PC-3 (cell line): ENCODE data around the gene MYLK3.

Experiments
- EZH2 ChIP-seq: fragments of 300-600 bp; sonication (generic); IDR thresholded peaks from one replicate; pipeline ENCODE4 v1.6.1; 2017; ENCODE audit warnings: antibody characterized with exemption, mild to moderate bottlenecking, low read length; ENCODE audit not compliant: unreplicated experiment
- EZH2phosphoT487 ChIP-seq: fragments of 300-600 bp; sonication (generic); IDR thresholded peaks from 2 replicates; pipeline ENCODE4 v1.6.1; 2018; ENCODE audit warnings: mild to moderate bottlenecking, antibody characterized with exemption, low read length, borderline replicate concordance

- TF ChIP-seq EZH2phosphoT487 = no peak
- TF ChIP-seq EZH2 = no peak
These were observed 2.5 kb downstream of the MYLK3 start for GRCh38 chr16:46745617-46746016.
